HUES64 (cell line): Measurements from ENCODE around the gene PRAC2.

Experiments used
- H3K27ac ChIP-seq: 2 replicates; pipeline ENCODE4 v1.7.0; 2013; ENCODE audit warnings: low read depth, low read length, inconsistent platforms
- H3K27me3 ChIP-seq: 2 replicates; pipeline ENCODE4 v1.6.1; 2013; ENCODE audit warnings: mild to moderate bottlenecking, low read length; ENCODE audit not compliant: insufficient read depth
- H3K36me3 ChIP-seq: 2 replicates; pipeline ENCODE4 v1.6.1; 2013; ENCODE audit warnings: mild to moderate bottlenecking, low read length; ENCODE audit not compliant: insufficient read depth
- H3K4me1 ChIP-seq: 2 replicates; pipeline ENCODE4 v1.6.1; 2013; ENCODE audit warnings: mild to moderate bottlenecking, low read length, moderate library complexity; ENCODE audit not compliant: insufficient read depth
- H3K4me3 ChIP-seq: 2 replicates; pipeline ENCODE4 v1.5.1; 2013; ENCODE audit warnings: mild to moderate bottlenecking, low read length, moderate library complexity
- H3K9ac ChIP-seq: 2 replicates; pipeline ENCODE4 v1.6.1; 2013; ENCODE audit warnings: mild to moderate bottlenecking, low read depth, low read length
- H3K9me3 ChIP-seq: 2 replicates; pipeline ENCODE4 v1.6.1; 2013; ENCODE audit warnings: low read depth, low read length; ENCODE audit not compliant: insufficient read depth
- WGBS: fragments of 150-250, 120-280 bp; methylation state at CpG from one replicate; pipeline ENCODE4 v1.1.7; 2013; ENCODE audit warnings: missing lambda C conversion rate; 5-methylcytosine and 5-hydroxymethylcytosine counted together

The PRAC2 gene

DNA sequence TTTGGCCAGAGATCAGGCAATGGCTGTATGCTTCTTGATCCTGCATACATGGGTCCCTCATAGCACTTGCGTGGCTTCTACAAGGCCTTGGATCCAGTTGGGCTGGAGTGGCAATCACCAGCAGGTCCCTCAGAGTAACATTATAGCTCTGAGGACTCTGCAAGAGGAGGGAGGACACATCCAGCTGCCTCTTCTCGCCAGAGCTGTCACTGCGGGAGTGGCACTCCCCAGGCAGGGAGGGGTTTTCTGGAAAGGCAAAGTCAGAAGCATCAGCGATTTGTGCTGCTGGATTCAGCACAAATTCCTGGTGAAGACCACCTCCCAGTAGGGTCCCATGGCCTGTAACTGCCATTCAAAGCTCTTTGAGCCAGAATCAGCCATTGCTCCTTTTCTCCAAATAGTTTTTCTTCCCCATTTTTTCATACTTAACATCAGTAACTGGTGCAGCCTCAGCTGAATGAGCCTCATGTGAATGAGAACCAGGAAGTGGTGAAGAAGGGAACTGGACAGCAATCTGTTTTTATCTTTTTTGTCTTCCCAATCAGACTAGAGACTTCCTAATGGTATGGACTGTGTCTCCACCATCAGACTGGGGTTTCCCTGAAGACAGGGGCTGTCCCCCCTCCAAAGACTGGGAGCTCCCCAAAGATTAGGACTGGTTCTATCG, 46.2 kb downstream of the PRAC2 start:
- Histone ChIP-seq H3K4me1 (no peaks in the 10 kb centered on the region), H3K27ac (no peak overlapping the region), H3K4me3 (no peak overlapping the region), H3K9ac (no peak overlapping the region), H3K27me3 (peaks cover 15% of the 10 kb centered on the region), H3K36me3 (no peaks in the 10 kb centered on the region), H3K9me3 (no peaks in the 10 kb centered on the region)
- WGBS, result 79% methylated on average over 5 of the region's 5 CpGs

DNA sequence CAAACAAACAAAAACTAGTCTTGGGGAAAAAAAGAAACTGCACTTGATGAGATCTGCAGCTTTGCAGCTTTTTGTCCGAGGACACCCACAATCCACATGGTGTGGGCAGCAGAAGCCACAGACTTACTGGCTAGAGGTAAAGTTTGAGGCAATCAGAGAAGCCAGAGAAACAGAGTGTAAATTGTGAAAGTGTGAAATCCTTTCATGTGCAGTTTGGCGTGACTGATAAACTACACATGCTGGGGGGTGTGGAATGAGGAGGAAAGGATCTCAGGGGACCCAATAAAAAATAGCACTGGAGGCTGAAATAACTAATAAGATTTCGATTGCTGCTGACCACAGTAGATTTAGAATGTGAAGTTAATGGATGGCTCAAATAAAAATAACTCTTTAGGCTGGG, 48.0 kb downstream of the PRAC2 start:
- H3K9me3 ChIP-seq, result no peaks in the 10 kb centered on the region
- no peaks in the 10 kb centered on the region for H3K4me1 ChIP-seq
- WGBS, result 87% methylated on average over 3 of the region's 3 CpGs
- no peak overlapping the region for H3K4me3 ChIP-seq
- peaks cover 4% of the 10 kb centered on the region for H3K27me3 ChIP-seq
- no peak overlapping the region for H3K27ac ChIP-seq
- H3K9ac ChIP-seq, result no peak overlapping the region
- H3K36me3 ChIP-seq, result no peaks in the 10 kb centered on the region

DNA sequence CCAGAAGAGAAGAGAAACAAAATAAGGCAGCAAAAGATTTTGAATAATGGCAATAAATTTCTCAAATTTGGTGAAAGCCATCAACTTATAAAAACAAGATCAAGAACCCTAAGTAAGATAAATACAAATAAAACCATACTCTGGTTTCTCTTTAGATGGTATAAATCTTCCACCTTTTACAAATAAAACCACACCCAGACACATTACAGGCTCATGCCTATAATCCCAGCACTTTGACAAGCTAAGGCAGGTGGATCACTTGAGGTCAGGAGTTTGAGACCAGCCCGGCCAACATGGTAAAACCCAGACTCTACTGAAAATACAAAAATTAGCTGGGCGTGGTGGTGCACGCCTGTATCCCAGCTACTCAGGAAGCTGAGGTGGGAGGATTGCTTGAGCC, 50.3 kb downstream of the PRAC2 start:
- 92% methylated on average over 3 of the region's 3 CpGs for WGBS
- H3K9me3 ChIP-seq, result no peaks in the 10 kb centered on the region
- no peak overlapping the region for H3K9ac ChIP-seq
- H3K27me3 ChIP-seq, result no peaks in the 10 kb centered on the region
- no peak overlapping the region for H3K4me3 ChIP-seq
- no peak overlapping the region for H3K27ac ChIP-seq
- H3K4me1 ChIP-seq, result no peaks in the 10 kb centered on the region
- H3K36me3 ChIP-seq, result no peaks in the 10 kb centered on the region
